ENCODE data around the gene KCNIP4. TPM values are rescaled to one million over a fixed set of nuclear protein-coding genes. Genes with fewer than 3 reads are reported as not detected.
A peak's percentile ranks its signal among the peaks of the same experiment; 100 is the strongest.

Gene KCNIP4
- total RNA-seq, 1 donor from 2014 or later, result not detected

- DNase-seq, result no peak
These were observed 1025.6 kb downstream of the KCNIP4 start for GRCh38 chr4:20922962-20923361.

GRCh38 chr4:20916106-20916505 is 1032.5 kb downstream of the KCNIP4 start:
- no peak for DNase-seq

- no peak for DNase-seq
These were observed 1043.6 kb downstream of the KCNIP4 start for GRCh38 chr4:20904966-20905365.

GRCh38 chr4:20901851-20902250 is 1046.7 kb downstream of the KCNIP4 start:
- DNase-seq, result no peak

- DNase-seq, result no peak
These were observed 1049.0 kb downstream of the KCNIP4 start for GRCh38 chr4:20899591-20899990.

- DNase-seq, result no peak
These were observed 1052.6 kb downstream of the KCNIP4 start for GRCh38 chr4:20895988-20896387.

GRCh38 chr4:20895208-20895607 is 1053.4 kb downstream of the KCNIP4 start:
- no peak for DNase-seq

GRCh38 chr4:20890761-20891160 is 1057.8 kb downstream of the KCNIP4 start:
- DNase-seq, result peak; percentile 0

- no peak for DNase-seq
These were observed 1058.7 kb downstream of the KCNIP4 start for GRCh38 chr4:20889901-20890300.

GRCh38 chr4:20883677-20884076 is 1064.9 kb downstream of the KCNIP4 start:
- DNase-seq, result no peak

GRCh38 chr4:20883231-20883630 is 1065.3 kb downstream of the KCNIP4 start:
- DNase-seq, result no peak

- DNase-seq, result no peak
These were observed 1066.1 kb downstream of the KCNIP4 start for GRCh38 chr4:20882500-20882899.

GRCh38 chr4:20881658-20882057 is 1066.9 kb downstream of the KCNIP4 start:
- DNase-seq, result no peak

- DNase-seq, result peak; percentile 3
These were observed 1069.8 kb downstream of the KCNIP4 start for GRCh38 chr4:20878806-20879205.

- DNase-seq, result peak; percentile 29
These were observed 1078.1 kb downstream of the KCNIP4 start for GRCh38 chr4:20870436-20870835.

GRCh38 chr4:20868108-20868507 is 1080.5 kb downstream of the KCNIP4 start:
- no peak for DNase-seq

- no peak for DNase-seq
These were observed 1087.7 kb downstream of the KCNIP4 start for GRCh38 chr4:20860878-20861277.

- no peak for DNase-seq
These were observed 1089.3 kb downstream of the KCNIP4 start for GRCh38 chr4:20859097-20859781.

- no peak for DNase-seq
These were observed 1091.5 kb downstream of the KCNIP4 start for GRCh38 chr4:20857081-20857480.

- no peak for DNase-seq
These were observed 1101.3 kb downstream of the KCNIP4 start for GRCh38 chr4:20847124-20847747.

- no peak for DNase-seq
These were observed 1104.3 kb downstream of the KCNIP4 start for GRCh38 chr4:20844311-20844710.

GRCh38 chr4:20840648-20841190 is 1107.9 kb downstream of the KCNIP4 start:
- DNase-seq, result peak; percentile 34

GRCh38 chr4:20839957-20840356 is 1108.6 kb downstream of the KCNIP4 start:
- DNase-seq, result peak; percentile 93

GRCh38 chr4:20838476-20838875 is 1110.1 kb downstream of the KCNIP4 start:
- peak; percentile 64 for DNase-seq

All from dermis blood vessel endothelial cell (primary cell).